ENCODE results near the gene PSMA7.

PSMA7 gene

GRCh38 chr20:62164879-62165761 lies 21.9 kb upstream of the PSMA7 start:
- Histone ChIP-seq H3K36me3 (peaks cover 39 to 99% (median 74%) of the 10 kb centered on the region in 3 donors), H3K27ac (no peak overlapping the region), H3K27me3 (no peaks in the 10 kb centered on the region), H3K4me1 (no peaks in the 10 kb centered on the region), H3K4me3 (no peak overlapping the region), H3K9me3 (no peaks in the 10 kb centered on the region)
- no peak for TF ChIP-seq CTCF (IDR thresholded peaks at IDR 0.05)
- no peak for DNase-seq
- intact Hi-C loops (cut with DNase I; ENCODE audit: low total_unique reads) = no loop called here

GRCh38 chr20:62163986-62164762 lies 21.0 kb upstream of the PSMA7 start:
- no peak overlapping the region for H3K27ac ChIP-seq
- H3K4me3 ChIP-seq = no peak overlapping the region
- H3K27me3 ChIP-seq = no peaks in the 10 kb centered on the region
- TF ChIP-seq CTCF (IDR thresholded peaks at IDR 0.05) = no peak
- no peaks in the 10 kb centered on the region for H3K9me3 ChIP-seq
- intact Hi-C loops (cut with DNase I; ENCODE audit: low total_unique reads) = no loop called here
- no peaks in the 10 kb centered on the region for H3K4me1 ChIP-seq
- peaks cover 39 to 98% (median 79%) of the 10 kb centered on the region in 3 donors for H3K36me3 ChIP-seq
- no peak for DNase-seq

- no peak overlapping the region for H3K27ac ChIP-seq
- H3K27me3 ChIP-seq = no peaks in the 10 kb centered on the region
- H3K4me1 ChIP-seq = no peaks in the 10 kb centered on the region
- no peaks in the 10 kb centered on the region for H3K9me3 ChIP-seq
- H3K36me3 ChIP-seq = peaks cover 39 to 98% (median 72%) of the 10 kb centered on the region in 3 donors
- H3K4me3 ChIP-seq = no peak overlapping the region
- intact Hi-C loops (cut with DNase I; ENCODE audit: low total_unique reads) = no loop called here
- no peak for DNase-seq
- TF ChIP-seq CTCF (IDR thresholded peaks at IDR 0.05) = no peak
Observed at GRCh38 chr20:62163485-62163865, 20.3 kb upstream of the PSMA7 start.

- Histone ChIP-seq H3K4me3 (no peak overlapping the region), H3K9me3 (no peaks in the 10 kb centered on the region), H3K27me3 (no peaks in the 10 kb centered on the region), H3K4me1 (no peaks in the 10 kb centered on the region), H3K36me3 (peaks cover 39 to 92% (median 67%) of the 10 kb centered on the region in 3 donors), H3K27ac (no peak overlapping the region)
- TF ChIP-seq CTCF (IDR thresholded peaks at IDR 0.05) = no peak
- DNase-seq = no peak
- intact Hi-C loops (cut with DNase I; ENCODE audit: low total_unique reads) = no loop called here
Observed at GRCh38 chr20:62162765-62163484, 19.7 kb upstream of the PSMA7 start.

- intact Hi-C loops (cut with DNase I; ENCODE audit: low total_unique reads) = no loop called here
- H3K36me3 ChIP-seq = peaks cover 38 to 76% (median 62%) of the 10 kb centered on the region in 3 donors
- H3K4me3 ChIP-seq = no peak overlapping the region
- peaks cover 0 to 12% (median 6%) of the 10 kb centered on the region in 4 donors for H3K4me1 ChIP-seq
- no peak for DNase-seq
- H3K9me3 ChIP-seq = no peaks in the 10 kb centered on the region
- H3K27me3 ChIP-seq = no peaks in the 10 kb centered on the region
- no peak overlapping the region for H3K27ac ChIP-seq
- TF ChIP-seq CTCF (IDR thresholded peaks at IDR 0.05) = no peak
Observed at GRCh38 chr20:62161347-62161746, 18.2 kb upstream of the PSMA7 start.

All from tibial artery (tissue), 4 donors.